ENCODE measurements around the gene NFIB.

- TF ChIP-seq CTCF (conservative IDR thresholded peaks at IDR 0.05; ENCODE audit: low read depth, low read length) (no peak), SMC3 (IDR thresholded peaks at IDR 0.05; ENCODE audit: low read depth, low read length) (no peak), POLR2A (IDR thresholded peaks at IDR 0.05; ENCODE audit: low read depth, low read length) (no peak), RAD21 (IDR thresholded peaks at IDR 0.05; ENCODE audit: low read length) (no peak), CEBPB (IDR thresholded peaks at IDR 0.05; ENCODE audit: low read depth, low read length) (no peak), MXI1 (IDR thresholded peaks at IDR 0.05; ENCODE audit: borderline replicate concordance, low read depth, low read length) (no peak), RFX5 (IDR thresholded peaks at IDR 0.05; ENCODE audit: low read depth, low read length) (no peak), RCOR1 (IDR thresholded peaks at IDR 0.05; ENCODE audit: insufficient replicate concordance, low read length) (no peak), BHLHE40 (IDR thresholded peaks at IDR 0.05; ENCODE audit: low read depth, low read length) (no peak), FOS (IDR thresholded peaks at IDR 0.05; ENCODE audit: low read depth, low read length) (no peak)
- TF ChIP-seq, protein P1, sequence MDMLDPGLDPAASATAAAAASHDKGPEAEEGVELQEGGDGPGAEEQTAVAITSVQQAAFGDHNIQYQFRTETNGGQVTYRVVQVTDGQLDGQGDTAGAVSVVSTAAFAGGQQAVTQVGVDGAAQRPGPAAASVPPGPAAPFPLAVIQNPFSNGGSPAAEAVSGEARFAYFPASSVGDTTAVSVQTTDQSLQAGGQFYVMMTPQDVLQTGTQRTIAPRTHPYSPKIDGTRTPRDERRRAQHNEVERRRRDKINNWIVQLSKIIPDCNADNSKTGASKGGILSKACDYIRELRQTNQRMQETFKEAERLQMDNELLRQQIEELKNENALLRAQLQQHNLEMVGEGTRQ (IDR thresholded peaks at IDR 0.05; ENCODE audit: low read depth, low read length): no peak
These were observed 214.2 kb downstream of the NFIB start for GRCh38 chr9:14099737-14100136.
